GM18526 (cell line): ENCODE results near the gene SRSF7.

Experiments
- POLR2A ChIP-seq: IDR thresholded peaks from 3 replicates; pipeline ENCODE4 v1.6.1; 2011; ENCODE audit not compliant: insufficient read length; ENCODE audit errors: extremely low read depth

SRSF7 gene

GRCh38 chr2:38719706-38720105 lies 31.5 kb downstream of the SRSF7 start:
- TF ChIP-seq POLR2A: no peak

- TF ChIP-seq POLR2A: no peak
Measured at GRCh38 chr2:38718601-38719000, 32.6 kb downstream of the SRSF7 start.

- TF ChIP-seq POLR2A: no peak
Measured at GRCh38 chr2:38716185-38716584, 35.0 kb downstream of the SRSF7 start.

GRCh38 chr2:38713338-38713737 lies 37.8 kb downstream of the SRSF7 start:
- TF ChIP-seq POLR2A: no peak

- no peak for TF ChIP-seq POLR2A
Measured at GRCh38 chr2:38712871-38713270, 38.3 kb downstream of the SRSF7 start.

GRCh38 chr2:38712413-38712812 lies 38.7 kb downstream of the SRSF7 start:
- TF ChIP-seq POLR2A: no peak

GRCh38 chr2:38711558-38711957 lies 39.6 kb downstream of the SRSF7 start:
- no peak for TF ChIP-seq POLR2A

GRCh38 chr2:38709567-38710194 lies 41.5 kb downstream of the SRSF7 start:
- no peak for TF ChIP-seq POLR2A

GRCh38 chr2:38708900-38709566 lies 42.1 kb downstream of the SRSF7 start:
- TF ChIP-seq POLR2A: no peak

- no peak for TF ChIP-seq POLR2A
Measured at GRCh38 chr2:38706846-38707345, 44.3 kb downstream of the SRSF7 start.

- TF ChIP-seq POLR2A: no peak
Measured at GRCh38 chr2:38704664-38705063, 46.5 kb downstream of the SRSF7 start.

- no peak for TF ChIP-seq POLR2A
Measured at GRCh38 chr2:38702413-38702812, 48.7 kb downstream of the SRSF7 start.

- TF ChIP-seq POLR2A: no peak
Measured at GRCh38 chr2:38701542-38701941, 49.6 kb downstream of the SRSF7 start.

- TF ChIP-seq POLR2A: no peak
Measured at GRCh38 chr2:38700881-38701458, 50.2 kb downstream of the SRSF7 start.

- TF ChIP-seq POLR2A: no peak
Measured at GRCh38 chr2:38700113-38700785, 50.9 kb downstream of the SRSF7 start.
